GM21367 (cell line): ENCODE data around the gene HTT.
"Not testable (repeated sequence)": the region's sequence is repeated elsewhere in the genome, so short reads cannot be mapped to it uniquely, and the experiment has no call there.

Source experiments
- ATAC-seq: cut with Tn5 transposase; IDR thresholded peaks from one replicate; pipeline ENCODE4 v1.9.1; 2021; ENCODE audit not compliant: unreplicated experiment

Gene HTT

GRCh38 chr4:3044870-3045819 is 29.3 kb upstream of the HTT start:
- no peak for ATAC-seq

- no peak for ATAC-seq
These were observed 28.3 kb upstream of the HTT start for GRCh38 chr4:3046162-3046561.

GRCh38 chr4:3046623-3047022 is 27.9 kb upstream of the HTT start:
- ATAC-seq = no peak

GRCh38 chr4:3047464-3048286 is 26.8 kb upstream of the HTT start:
- ATAC-seq = peak; percentile 78

- not testable (repeated sequence) for ATAC-seq
These were observed 23.2 kb upstream of the HTT start for GRCh38 chr4:3051141-3051897.

DNA sequence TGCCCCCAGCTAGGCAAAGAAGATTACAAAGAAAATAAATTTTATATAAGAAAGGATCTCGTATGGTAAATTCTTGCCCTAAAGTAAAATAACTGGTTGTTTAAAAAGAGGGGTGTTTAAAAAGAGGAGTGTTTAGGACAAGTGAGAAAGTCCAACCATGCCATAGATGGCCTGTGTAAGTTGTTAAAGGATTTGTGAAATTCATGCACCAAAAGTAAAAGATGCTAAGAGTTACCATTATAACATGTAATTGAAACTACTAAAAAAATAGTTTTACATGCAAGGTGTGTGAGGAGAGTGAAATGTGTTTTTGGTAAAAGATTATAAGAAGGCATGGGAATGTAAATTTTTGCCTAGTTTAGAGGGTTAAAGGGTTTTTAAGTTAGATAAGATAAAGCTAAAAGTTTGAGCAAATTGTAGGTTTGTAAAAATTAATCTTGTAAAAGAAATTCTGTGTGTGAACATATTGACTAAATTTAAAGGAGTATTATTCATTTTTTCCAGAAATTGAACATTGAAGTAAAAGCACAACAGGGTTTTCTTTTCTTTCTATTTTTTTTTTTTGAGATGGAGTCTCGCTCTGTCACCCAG is 20.2 kb upstream of the HTT start:
- ATAC-seq = no peak

DNA sequence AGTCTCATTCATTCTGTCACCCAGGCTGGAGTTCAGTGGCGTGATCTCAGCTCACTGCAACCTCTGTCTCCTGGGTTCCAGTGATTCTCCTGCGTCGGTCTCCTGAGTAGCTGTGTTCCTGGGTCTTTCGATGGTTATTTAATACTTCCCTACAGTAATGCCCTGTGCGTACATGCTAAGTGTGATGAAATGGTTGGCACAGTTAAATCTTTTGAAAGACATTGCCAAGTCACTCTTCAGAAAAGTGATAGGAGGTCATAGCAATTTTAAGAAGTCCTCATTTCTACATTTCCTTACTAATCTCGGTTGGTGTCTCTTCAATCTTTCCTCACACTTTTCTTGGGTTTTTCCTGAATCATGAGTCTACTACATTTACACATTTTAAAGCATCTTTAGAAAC is 14.5 kb upstream of the HTT start:
- no peak for ATAC-seq

DNA sequence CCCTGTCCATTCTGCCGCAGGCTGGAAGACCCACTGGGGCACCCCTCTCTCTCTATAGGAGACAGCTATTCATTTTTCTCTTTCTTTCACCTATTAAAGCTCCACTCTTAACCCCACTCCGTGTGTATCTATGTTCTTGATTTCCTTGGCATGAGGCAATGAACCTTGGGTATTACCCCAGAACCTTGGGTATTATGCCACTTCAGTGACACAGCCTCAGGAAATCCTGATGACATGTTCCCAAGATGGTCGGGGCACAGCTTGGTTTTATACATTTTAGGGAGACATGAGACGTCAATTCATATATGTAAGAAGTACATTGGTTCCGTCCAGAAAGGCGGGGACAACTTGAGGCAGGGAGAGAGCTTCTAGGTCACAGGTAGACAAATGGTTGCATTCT is 13.5 kb upstream of the HTT start:
- ATAC-seq = no peak

- no peak for ATAC-seq
These were observed 12.0 kb upstream of the HTT start for GRCh38 chr4:3062471-3062870.

- no peak for ATAC-seq
These were observed 8.9 kb upstream of the HTT start for GRCh38 chr4:3065551-3065950.

DNA sequence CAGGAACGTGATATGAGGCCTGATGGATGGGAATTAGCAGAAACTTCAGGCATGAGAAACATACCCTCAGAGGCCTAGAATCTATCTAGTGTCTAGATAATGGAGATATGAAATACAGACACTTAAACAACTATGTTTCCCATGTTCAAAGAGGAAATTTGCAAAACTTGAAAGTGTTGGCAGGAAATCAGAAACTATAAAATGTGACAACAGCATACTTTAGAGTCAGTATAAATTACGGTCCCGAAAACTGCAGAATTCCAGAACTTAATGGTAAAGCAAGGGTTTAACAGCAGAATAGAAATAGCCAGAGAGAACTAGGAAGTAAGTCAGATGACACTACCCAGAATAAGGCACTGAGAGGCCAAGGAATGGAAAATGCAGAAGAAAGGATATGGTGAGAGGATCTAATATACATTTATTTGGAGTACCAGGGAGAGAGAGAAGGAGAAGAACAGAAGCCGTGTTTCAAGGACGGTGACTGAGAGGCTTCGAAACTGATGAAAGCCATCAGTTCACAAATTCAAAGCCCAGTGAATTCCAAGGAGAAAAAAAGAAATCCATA is 7.6 kb upstream of the HTT start:
- ATAC-seq = no peak

DNA sequence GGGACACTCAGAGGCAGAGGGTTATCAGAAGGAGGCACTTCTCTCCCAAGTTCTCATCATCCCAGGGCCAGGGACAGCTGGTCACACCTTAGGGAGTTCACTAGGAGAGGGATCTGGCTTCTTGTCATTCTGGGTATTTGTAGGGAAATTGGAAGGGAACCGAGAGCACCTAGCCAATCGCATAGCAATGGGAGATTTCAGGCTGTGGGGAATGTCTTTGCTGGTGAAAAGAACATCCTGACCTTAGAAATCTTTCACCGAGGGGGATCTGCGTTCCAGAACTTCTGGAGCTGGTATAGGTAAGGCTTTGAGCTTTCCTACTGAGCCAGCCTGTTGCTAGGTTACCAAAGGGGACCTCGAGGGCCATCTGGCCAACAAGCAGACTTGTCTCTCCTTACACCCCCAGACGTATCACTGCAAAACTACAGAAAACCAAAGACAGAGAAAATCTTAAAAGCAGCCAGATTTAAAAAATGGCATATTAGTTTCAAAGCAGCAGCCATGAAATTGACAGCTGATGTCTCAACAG is 6.9 kb upstream of the HTT start:
- no peak for ATAC-seq

- ATAC-seq = no peak
These were observed 4.8 kb upstream of the HTT start for GRCh38 chr4:3069661-3070199.

- ATAC-seq = no peak
These were observed 3.6 kb upstream of the HTT start for GRCh38 chr4:3070709-3071500.

DNA sequence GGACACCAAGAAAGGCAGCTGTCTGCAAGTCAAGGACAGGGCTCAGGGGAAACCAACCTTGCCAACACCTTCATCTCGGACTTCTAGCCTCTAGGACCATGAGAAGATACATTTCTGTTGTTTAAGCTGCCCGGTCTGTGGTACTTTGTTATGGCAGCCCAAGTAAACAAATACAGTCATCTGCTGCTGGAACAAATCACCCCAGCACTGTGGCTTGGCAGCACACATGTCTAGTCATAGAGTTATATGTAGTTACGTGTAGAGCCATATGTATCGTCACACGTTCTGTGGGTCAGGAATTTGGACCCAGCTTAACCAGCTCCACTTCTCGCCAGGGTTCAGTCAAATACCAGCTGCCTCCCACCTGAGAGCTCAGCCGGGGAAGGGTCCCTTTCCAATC is 2.7 kb upstream of the HTT start:
- no peak for ATAC-seq

GRCh38 chr4:3073158-3074077 is 1.1 kb upstream of the HTT start:
- peak; percentile 10 for ATAC-seq

- no peak for ATAC-seq
These were observed 568 bp downstream of the HTT start for GRCh38 chr4:3074846-3075651.

- ATAC-seq = no peak
These were observed 1.1 kb downstream of the HTT start for GRCh38 chr4:3075652-3075981.
